LoVo (cell line): Measurements from ENCODE around the gene SELENON.

Experiments
- DNase-seq: peaks from one replicate; pipeline ENCODE4 v3.0.0-alpha.2; 2016; ENCODE audit warnings: low spot score

SELENON gene

GRCh38 chr1:25770541-25771220, 29.3 kb upstream of the SELENON start:
- DNase-seq, result no peak

GRCh38 chr1:25771221-25772114, 28.5 kb upstream of the SELENON start:
- DNase-seq, result peak; percentile 14

- DNase-seq, result no peak
These were observed 27.8 kb upstream of the SELENON start for GRCh38 chr1:25772164-25772563.

GRCh38 chr1:25772692-25773245, 27.2 kb upstream of the SELENON start:
- DNase-seq, result no peak

- peak; percentile 71 for DNase-seq
These were observed 26.4 kb upstream of the SELENON start for GRCh38 chr1:25773441-25774125.

- no peak for DNase-seq
These were observed 25.7 kb upstream of the SELENON start for GRCh38 chr1:25774206-25774803.

DNA sequence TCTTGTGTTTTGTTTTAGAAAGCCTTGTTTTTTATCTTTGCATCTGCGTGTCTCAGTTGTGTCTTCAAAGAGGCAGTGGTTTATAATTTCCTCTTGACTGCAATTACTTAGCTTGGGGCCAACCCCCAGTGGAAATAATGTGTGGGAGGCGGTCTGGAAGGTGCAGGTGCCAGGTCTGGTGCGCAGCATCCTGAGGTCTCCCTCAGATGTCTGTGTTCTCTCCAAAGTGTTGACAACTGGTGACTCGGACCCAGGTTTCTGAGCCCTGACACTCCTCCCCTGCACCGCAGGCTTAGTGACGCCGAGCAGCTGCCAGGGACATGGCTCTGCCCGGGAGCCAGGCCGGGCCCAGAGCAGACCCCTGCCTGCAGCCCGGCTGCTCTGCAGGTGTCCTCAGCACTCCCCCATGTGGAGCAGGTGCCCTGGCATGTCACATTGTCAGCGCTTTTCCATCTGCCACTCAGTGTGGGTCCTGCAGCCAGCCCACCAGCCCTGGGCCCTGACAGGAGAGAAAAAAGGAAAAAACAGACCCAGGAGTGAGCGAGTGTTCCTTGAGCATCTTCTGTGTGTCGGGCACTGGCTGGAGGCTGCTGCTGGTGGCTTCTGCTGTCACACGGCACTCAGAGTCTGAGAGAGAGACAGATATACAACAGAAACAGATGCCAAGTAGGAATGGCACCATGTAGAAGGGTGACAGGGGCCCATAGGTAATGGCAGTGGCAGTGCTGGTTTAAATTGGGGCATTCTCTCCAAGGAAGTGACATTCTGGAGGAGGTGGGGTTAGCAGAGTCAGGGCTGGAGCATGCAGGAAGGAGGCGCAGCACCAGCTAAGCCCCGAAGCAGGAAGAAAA, 24.8 kb upstream of the SELENON start:
- DNase-seq, result no peak

DNA sequence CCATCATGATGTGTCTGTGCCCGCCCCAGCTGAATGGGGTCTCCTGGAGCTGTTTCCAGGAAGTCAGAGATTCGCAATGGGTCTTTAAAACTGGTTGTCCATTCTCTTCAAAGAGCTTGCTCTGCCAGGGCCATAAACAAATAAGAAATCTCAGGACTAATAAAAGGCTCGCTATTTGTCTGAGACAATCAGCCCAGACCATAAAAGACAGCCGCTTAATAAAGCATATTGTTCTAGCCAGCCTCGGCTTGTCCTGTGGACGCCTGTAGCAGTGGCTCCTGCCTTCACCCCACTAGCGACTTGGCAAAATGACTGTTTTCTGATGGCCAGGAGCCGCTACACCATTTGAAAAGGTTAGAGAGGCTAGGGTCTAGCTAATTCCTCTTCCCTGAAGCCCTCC, 20.6 kb upstream of the SELENON start:
- no peak for DNase-seq

DNA sequence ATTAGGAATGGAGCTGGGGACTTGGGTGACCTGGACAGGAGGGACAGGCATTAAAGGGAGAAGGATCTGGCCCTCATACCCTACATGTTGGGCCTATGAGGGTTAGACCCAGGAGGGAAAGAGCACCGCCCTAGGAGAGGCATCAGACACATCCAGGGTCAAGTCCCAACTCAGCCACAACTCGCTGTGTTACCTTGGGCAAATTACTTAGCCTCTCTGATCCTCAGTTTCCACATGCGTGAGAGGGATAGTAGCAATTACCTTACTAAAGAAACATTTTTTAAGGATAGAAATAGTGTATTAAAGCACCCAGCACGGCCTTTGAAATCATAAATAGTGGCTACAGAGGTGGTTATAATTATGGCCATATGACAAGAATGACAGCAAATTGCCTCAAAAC, 20.1 kb upstream of the SELENON start:
- no peak for DNase-seq

- DNase-seq, result no peak
These were observed 19.5 kb upstream of the SELENON start for GRCh38 chr1:25780318-25781129.

- no peak for DNase-seq
These were observed 18.9 kb upstream of the SELENON start for GRCh38 chr1:25781130-25781433.

GRCh38 chr1:25782608-25783201, 17.3 kb upstream of the SELENON start:
- no peak for DNase-seq

DNA sequence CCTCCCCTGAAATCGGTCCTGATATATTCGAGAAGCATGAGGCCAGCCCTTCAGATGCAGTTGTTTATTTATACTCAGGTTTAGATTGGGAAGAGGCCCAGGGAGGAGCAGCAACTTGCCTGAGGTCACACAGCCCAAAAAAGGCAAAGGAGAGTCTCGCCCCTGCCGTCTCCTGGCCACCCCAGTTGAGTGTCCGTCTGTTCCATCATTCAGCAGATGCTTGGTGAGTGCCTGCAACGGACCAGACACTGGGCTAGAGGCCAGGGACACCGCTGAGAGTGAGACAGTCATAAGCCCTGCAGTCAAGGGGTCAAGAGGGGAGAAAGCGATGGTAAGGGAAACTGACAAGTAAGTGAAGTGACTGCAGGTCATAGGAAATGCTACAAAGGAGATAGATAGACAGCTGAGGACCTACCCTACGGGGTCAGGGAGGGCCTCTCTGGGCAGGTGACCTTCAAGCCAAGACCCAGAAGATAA, 15.4 kb upstream of the SELENON start:
- DNase-seq, result no peak

DNA sequence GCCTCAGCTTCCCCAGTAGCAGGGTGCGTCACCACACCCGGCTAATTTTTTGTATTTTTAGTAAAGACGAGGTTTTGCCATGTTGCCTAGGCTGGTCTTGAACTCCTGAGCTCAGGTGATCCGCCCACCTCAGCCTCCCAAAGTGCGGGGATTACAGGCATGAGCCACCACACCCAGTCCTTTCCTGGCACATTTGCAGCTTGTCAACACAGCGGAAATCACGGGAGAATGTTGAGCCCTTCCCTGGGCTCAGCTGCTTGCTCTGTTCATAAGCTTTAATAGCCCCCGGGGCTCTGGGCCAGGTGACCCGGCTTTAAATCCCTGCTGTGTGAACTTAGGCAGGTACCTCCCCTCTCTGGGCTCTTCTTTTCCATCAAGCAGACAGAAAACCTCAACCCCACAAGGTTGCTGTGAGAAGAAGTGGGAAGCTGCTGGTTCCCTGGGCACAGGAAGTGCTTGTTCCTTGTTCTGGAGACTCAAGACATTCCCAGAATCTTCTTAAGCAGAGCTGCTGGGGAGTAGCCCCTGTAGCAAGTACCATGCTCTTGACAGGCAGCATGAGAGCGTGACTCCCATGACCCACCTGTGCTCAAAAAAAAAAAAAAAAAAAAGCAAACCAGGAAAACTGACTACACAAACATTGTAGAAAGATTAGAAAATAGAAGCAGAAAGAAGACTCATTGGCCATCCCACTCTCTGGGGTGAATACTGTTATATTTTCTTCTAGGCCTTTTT, 14.5 kb upstream of the SELENON start:
- no peak for DNase-seq

DNA sequence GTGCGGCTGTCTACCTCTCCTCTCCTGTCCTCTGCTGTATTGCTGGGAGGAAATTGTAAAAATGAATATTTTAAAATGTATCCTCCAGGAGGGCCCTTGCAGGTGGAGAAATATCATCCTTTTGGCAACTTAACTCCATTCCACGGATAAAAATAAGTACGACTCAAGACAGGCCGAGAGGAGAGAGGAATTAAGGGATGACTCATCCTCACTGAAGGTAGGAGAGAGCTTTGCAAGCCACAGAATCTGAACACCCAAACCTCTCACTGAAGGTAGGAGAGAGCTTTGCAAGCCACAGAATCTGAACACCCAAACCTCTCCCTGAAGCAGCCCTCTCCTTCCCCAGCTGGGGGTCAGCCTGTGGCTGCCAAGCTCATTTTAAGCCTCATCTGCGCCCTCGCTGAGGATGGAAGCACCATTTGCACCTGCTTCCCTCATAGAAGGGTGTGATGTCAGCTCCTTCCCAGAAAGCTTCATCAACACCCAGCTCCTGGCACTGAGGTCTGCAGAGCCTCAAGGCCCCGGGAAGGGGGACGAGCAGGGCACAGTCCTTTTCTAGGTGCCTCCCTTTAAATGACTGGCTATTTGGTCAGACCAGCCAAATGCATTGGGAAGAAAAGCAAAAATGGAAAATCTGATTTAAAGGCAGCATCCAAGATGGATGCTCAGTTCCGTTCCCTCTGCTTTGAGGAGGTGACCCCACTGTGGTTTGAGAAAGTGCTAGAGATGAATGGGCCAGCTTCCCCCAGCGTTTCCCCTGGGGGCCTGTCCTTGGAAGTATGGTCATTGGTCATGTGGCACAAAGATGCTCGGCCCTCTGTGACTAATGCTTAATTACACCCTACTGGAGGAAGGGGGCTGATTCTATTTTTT, 12.9 kb upstream of the SELENON start:
- DNase-seq, result no peak

- no peak for DNase-seq
These were observed 12.2 kb upstream of the SELENON start for GRCh38 chr1:25787760-25788166.

DNA sequence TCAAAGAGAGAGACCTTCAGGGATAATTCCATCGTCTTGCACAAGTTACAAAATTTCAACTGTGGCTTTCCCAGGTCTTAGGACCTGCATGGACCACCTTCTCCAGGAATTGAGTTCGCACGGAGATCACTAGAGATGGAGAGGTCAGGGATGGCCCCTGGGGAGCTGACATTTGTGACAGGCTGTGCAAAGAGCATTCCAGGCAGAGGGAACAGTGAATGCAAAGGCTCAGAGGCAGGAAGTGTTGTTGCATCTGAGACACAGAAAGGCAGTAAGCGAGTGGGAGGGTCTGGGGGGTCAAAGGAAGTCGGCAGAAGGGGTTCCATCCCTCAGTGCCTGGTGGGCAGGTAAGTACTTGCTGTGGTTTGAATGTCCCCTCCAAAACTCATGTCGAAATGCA, 9.5 kb upstream of the SELENON start:
- no peak for DNase-seq

- no peak for DNase-seq
These were observed 7.9 kb upstream of the SELENON start for GRCh38 chr1:25792115-25792514.
